Measurements from ENCODE around the gene THADA.

THADA gene

DNA sequence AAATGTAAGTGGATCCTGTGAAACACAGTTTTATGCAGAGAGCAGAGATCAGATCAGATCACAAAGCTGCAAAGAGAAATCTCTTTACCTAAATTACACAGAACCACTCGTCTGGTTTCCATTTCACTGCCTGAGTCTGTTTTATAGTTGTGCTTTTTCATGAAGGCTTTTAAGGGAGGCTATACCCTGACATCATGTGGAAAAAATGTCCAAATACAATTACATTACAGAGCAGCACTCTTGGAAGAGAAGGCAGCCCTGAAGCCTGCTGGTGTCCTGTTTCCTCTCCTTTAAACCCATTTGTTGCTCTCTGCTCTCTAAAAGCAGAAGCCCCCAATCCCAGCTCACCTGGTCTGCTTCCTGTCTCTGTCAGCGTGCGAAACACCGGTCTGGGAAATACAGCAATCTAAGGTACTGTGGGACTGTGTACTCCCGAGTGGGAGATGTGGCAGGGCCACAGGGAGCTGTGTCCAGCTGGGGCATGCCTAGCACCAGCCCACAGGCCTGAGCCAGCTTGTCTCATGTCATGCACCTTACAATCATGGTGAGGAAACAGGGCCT lies 344.6 kb downstream of the THADA start:
- ATAC-seq (replicated peaks), result no peak
- Mint-ChIP-seq H3K36me3 (ENCODE audit: insufficient read depth) (no peaks in the 10 kb centered on the region), H3K4me3 (no peak overlapping the region), H3K9me3 (no peaks in the 10 kb centered on the region), H3K27ac (no peak overlapping the region), H3K4me1 (ENCODE audit: low read depth in 2 of 2) (peaks cover 4% of the 10 kb centered on the region in 2 donors), H3K27me3 (no peaks in the 10 kb centered on the region)
- no peak for DNase-seq

DNA sequence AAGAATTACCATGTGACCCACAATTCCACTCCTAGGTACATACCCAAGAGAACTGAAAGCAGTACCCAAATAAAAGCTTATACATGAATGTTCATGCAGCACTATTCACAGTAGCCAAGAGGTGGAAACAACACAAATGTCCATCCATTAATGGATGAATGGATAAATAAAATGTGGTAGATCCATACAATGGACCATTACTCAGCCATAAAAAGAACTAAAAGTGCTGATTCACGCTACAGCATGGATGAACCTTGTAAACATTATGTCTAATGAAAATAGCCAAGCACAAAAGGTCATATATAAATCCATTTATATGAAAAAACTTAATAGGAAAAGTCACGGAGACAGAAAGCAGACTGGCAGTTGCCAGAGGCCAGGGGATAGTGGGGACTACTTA lies 345.8 kb downstream of the THADA start:
- H3K27ac Mint-ChIP-seq, result no peak overlapping the region
- H3K36me3 Mint-ChIP-seq (ENCODE audit: insufficient read depth), result peaks cover 4% of the 10 kb centered on the region
- ATAC-seq (replicated peaks), result no peak
- peaks cover 4% of the 10 kb centered on the region in 2 donors for H3K4me1 Mint-ChIP-seq (ENCODE audit: low read depth in 2 of 2)
- DNase-seq, result no peak
- no peaks in the 10 kb centered on the region for H3K9me3 Mint-ChIP-seq
- no peak overlapping the region for H3K4me3 Mint-ChIP-seq
- H3K27me3 Mint-ChIP-seq, result no peaks in the 10 kb centered on the region

DNA sequence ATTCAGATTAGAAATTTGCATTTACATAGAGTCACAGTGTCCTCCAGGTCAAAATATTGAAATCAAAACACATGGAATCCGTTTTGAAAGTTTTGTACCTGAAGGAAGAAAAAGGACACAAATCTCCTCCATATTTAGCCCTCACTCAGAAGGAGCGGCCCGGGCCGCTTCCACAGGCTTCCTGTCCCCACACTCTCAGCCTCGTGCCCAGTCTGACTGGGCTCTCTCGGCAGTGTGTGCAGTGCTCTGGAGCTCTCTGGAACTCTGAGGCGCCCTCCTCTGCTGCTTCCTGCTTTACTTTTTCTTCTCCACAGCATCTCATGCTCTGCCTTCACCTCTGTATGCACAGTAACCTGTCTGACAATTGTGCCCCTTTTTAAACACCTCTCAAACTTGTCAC lies 347.2 kb downstream of the THADA start:
- DNase-seq (no peak), ATAC-seq (replicated peaks) (no peak)
- Mint-ChIP-seq H3K9me3 (no peaks in the 10 kb centered on the region), H3K4me3 (no peak overlapping the region), H3K36me3 (ENCODE audit: insufficient read depth) (peaks cover 4% of the 10 kb centered on the region), H3K27me3 (no peaks in the 10 kb centered on the region), H3K4me1 (ENCODE audit: low read depth in 2 of 2) (peaks cover 4 to 7% of the 10 kb centered on the region in 2 donors), H3K27ac (peak overlapping the region; percentile 5 to 59)

DNA sequence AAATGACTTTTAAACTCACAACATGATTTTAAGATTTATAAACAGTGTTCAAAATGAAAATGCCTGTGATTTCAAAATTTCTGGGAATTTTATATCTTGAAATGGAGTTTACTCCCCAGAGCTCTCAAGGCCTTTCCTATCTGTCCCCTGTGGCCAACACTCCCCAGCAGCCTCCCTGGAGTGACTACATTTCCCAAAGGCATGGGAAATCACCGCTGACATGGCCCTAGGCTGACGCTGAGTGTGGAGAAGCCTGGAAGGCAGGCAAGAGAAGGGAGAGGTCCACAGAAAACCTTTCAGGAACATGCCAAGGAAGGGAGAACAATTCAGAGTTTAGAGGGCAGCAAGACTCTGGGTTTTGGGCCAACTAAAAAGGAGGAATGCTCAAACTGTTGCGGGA lies 349.2 kb downstream of the THADA start:
- H3K4me1 Mint-ChIP-seq (ENCODE audit: low read depth in 2 of 2), result peaks cover 6 to 7% of the 10 kb centered on the region in 2 donors
- DNase-seq (no peak), ATAC-seq (replicated peaks) (no peak)
- no peaks in the 10 kb centered on the region for H3K9me3 Mint-ChIP-seq
- H3K36me3 Mint-ChIP-seq (ENCODE audit: insufficient read depth), result peaks cover 7% of the 10 kb centered on the region
- no peak overlapping the region for H3K4me3 Mint-ChIP-seq
- H3K27ac Mint-ChIP-seq, result peak overlapping the region in 1 of 2 donors; percentile 74
- no peaks in the 10 kb centered on the region for H3K27me3 Mint-ChIP-seq

DNA sequence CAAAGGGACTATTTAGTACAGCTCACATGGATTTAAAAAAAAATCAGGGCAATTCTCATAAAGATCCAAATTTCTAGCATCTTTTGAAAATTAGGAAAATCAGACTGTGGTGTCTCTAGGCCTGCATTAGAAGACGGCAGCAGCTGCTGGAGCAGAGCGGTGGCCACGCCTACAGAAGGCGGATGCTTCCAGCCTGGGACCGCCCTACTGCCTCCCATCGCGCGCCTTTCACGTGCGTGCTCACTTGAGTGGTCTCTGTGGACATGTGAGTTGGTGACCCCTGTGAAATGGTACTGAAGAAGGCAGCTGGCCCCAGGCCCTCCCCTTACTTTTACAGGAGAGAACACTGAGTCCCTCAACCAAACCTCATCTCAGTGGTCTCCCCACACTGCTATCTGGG lies 354.3 kb downstream of the THADA start:
- Mint-ChIP-seq H3K27me3 (no peaks in the 10 kb centered on the region), H3K9me3 (no peaks in the 10 kb centered on the region), H3K27ac (peak overlapping the region in 1 of 2 donors; percentile 2), H3K4me1 (ENCODE audit: low read depth in 2 of 2) (peaks cover 12 to 16% of the 10 kb centered on the region in 2 donors), H3K4me3 (no peak overlapping the region), H3K36me3 (ENCODE audit: insufficient read depth) (peaks cover 7% of the 10 kb centered on the region)
- DNase-seq (no peak), ATAC-seq (replicated peaks) (no peak)

DNA sequence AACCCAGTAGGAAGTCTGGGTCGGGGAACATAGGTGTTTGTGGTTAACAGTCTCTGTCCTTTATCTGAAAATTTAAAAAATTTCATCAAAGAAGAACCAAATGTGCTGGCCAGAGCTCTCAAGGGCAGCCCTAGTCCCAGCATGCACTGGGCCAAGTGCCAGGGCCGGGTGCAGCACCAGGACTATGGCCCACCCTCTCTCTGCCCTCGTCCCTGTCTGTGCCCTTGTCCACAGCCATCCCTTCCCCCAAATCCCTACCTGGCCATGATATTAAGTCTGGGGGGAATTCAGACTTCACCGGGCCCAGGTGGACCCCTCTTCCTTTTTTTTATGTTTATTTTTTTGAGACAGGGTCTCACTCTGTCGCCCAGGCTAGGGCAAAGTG lies 355.1 kb downstream of the THADA start:
- no peak overlapping the region for H3K4me3 Mint-ChIP-seq
- H3K27ac Mint-ChIP-seq, result peak overlapping the region; percentile 14 to 44
- H3K27me3 Mint-ChIP-seq, result no peaks in the 10 kb centered on the region
- DNase-seq (no peak), ATAC-seq (replicated peaks) (no peak)
- H3K36me3 Mint-ChIP-seq (ENCODE audit: insufficient read depth), result peaks cover 3% of the 10 kb centered on the region
- no peaks in the 10 kb centered on the region for H3K9me3 Mint-ChIP-seq
- H3K4me1 Mint-ChIP-seq (ENCODE audit: low read depth in 2 of 2), result peaks cover 12 to 16% of the 10 kb centered on the region in 2 donors

DNA sequence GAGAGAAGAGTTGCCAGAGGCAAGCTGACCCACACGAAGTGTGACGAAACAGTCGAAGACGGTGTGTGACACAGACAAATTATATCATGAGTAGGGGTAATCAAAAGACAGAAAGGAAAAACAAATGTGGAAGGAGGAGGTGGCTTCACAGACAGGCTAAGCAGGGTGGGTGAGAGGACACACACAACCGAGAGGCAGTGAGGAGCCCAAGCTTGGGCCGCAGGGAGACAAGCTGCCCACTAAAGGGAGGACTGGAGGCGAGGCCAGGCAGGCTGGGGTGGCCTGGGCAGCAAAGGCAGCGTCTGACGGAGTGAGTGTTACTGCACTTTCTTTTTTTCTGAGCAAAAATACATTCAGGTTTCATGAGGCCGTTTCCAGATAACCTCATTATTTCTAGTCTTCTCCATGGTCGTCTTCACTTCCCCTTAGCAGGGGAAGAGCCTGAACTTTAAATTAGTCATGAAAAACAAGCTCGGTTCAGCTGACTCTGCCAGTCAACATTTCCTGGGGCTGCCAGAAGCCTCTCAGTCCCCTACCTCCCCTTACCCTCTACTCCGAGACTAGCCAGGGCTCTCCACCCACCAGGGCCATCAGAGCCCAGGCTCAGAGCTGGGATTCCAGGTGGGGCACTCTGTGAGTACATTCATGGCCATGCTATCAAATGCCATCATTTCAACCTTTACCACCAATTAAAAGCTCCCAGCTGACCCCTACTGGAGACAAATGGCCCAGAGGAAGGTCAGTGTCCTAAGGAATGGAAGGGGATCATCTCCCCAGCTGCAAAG lies 355.7 kb downstream of the THADA start:
- Mint-ChIP-seq H3K9me3 (no peaks in the 10 kb centered on the region), H3K27me3 (no peaks in the 10 kb centered on the region), H3K27ac (peak overlapping the region; percentile 14 to 44), H3K4me1 (ENCODE audit: low read depth in 2 of 2) (peaks cover 12 to 16% of the 10 kb centered on the region in 2 donors), H3K4me3 (no peak overlapping the region), H3K36me3 (ENCODE audit: insufficient read depth) (peaks cover 3% of the 10 kb centered on the region)
- DNase-seq (no peak), ATAC-seq (replicated peaks) (no peak)

DNA sequence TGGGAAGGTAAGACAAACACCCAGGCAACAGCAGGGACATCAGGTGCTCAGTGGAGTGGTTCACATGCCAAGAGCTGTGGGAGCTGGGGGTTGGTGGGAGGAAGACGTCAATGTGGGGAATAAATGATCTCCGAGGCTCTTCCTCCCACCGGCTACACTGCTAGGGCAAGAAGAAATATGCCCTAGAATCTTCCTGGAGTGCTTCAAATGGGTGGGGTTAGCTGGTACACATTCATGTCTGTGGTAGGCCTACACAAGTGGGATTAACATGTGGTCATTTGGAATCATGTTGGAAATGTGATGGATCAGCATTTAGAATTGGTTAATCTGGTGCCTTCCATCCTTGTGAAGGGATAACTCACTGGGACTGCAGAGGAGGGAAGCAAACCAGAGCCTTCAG lies 357.0 kb downstream of the THADA start:
- Mint-ChIP-seq H3K27ac (peak overlapping the region; percentile 26 to 42), H3K4me3 (no peak overlapping the region), H3K9me3 (no peaks in the 10 kb centered on the region), H3K4me1 (ENCODE audit: low read depth in 2 of 2) (peaks cover 12 to 13% of the 10 kb centered on the region in 2 donors), H3K36me3 (ENCODE audit: insufficient read depth) (peaks cover 3% of the 10 kb centered on the region), H3K27me3 (no peaks in the 10 kb centered on the region)
- ATAC-seq (replicated peaks) (no peak), DNase-seq (no peak)

DNA sequence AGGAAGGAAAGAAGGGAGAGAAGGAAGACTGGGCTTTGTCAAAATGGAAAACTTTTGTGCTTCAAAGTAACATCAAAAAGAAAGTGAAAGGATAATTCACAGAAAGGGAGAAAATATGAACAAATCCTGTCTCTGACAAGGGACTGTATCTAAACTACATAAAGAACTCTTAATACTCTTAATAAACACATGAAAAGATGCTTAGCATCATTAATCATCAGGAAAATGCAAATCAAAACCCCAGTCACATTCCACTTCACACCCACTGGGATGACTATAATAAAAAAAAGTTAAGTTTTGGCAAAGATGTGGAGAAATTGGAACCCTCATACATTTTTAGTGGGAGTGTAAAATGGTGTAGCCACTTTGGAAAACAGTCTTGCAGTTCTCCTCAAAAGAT lies 357.7 kb downstream of the THADA start:
- Mint-ChIP-seq H3K4me3 (no peak overlapping the region), H3K4me1 (ENCODE audit: low read depth in 2 of 2) (peaks cover 12 to 13% of the 10 kb centered on the region in 2 donors), H3K36me3 (ENCODE audit: insufficient read depth) (peaks cover 3% of the 10 kb centered on the region), H3K9me3 (no peaks in the 10 kb centered on the region), H3K27me3 (no peaks in the 10 kb centered on the region), H3K27ac (peak overlapping the region; percentile 26 to 42)
- DNase-seq, result no peak
- no peak for ATAC-seq (replicated peaks)

DNA sequence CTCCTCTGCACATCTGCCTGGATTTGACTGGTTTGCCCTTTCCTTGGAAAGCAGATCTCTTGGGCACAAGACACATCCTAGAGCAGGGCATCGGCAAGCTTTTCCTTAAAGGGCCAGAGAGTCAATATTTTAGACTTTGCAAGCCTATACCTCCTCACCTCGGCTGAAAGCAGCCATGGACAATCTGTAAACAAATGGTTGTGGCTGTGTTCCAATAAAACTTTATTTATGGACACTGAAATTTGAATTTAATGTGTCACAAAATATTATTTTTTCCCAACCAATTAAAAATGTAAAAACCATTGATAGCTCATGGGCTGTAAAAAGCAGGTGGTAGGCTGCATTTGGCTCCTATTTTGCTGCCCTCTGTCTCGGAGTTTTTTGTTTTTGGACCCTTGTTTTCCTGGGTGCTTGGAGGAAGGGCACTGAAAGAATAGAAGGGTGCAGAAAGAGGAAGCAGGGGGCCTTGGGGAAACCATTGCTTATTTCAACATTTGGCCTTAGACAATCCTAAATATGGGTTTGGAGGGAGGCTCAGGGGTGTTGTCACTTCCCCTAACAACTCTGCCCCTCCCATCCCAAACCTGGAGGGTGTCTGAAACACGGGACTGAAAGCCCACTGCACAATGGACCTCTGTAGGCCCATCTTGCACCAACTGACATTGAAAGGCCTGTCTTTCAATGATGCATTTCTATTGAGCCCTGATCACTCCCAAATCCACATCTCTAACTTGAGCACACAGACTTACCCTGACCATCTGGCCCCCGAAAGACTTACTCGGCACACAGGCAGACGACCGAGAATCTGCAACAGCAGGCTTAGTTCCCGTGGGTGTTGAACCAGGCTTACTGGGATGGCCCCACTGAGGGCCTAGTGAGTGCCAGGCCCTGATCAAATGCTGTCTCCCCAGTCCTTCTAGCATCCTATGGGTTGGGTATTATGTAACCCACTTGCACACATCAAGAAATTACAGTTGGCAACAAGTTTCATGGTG lies 362.3 kb downstream of the THADA start:
- Mint-ChIP-seq H3K4me3 (no peak overlapping the region), H3K27me3 (no peaks in the 10 kb centered on the region), H3K27ac (peak overlapping the region in 1 of 2 donors; percentile 67), H3K36me3 (ENCODE audit: insufficient read depth) (peaks cover 23% of the 10 kb centered on the region), H3K4me1 (ENCODE audit: low read depth in 2 of 2) (peaks cover 14 to 18% of the 10 kb centered on the region in 2 donors), H3K9me3 (no peaks in the 10 kb centered on the region)
- no peak for ATAC-seq (replicated peaks)
- no peak for DNase-seq

DNA sequence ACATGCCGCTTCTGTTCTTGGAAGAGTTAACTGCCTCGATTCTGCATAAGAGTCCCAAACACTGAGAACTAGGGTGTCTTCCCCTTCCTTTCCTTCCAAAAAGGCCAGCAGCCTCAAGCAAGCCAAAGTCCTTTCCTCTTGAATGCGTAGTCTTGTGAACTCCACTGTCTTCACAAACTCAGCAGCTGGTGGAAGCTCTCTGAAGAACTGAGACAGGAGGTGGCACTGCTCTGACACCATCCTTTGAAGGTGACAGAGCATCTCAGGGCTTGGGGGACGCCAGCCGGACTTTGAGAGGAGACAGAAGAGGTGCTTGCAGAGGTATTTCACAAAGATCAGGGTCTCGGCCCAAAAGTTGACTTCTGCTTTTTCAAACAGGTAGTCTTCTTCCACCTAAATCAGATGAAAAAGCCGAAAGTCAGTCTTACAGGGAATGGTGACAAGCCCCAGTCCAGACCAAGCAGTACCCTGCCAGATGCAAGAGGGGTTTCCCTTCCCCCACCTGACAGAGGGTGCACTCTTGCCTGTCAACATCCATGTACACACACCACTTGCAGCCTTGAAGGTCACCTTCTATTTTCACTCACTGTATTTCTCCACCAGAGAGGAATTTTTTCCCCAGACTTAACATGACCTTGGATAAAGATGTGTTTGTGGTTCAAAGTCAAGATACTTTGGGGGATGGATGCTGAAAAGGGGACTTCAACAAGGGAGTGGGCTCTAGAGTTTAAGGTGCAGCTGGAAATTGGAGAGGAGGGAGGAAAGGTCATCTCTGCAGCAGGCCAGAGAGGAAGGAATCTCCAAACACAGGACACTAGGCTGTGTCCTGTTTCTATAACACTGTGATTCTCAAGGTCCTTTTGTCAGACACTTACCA lies 364.6 kb downstream of the THADA start:
- ATAC-seq (replicated peaks) (no peak), DNase-seq (no peak)
- H3K36me3 Mint-ChIP-seq (ENCODE audit: insufficient read depth), result peaks cover 46% of the 10 kb centered on the region
- H3K4me1 Mint-ChIP-seq (ENCODE audit: low read depth in 2 of 2), result peaks cover 19 to 23% of the 10 kb centered on the region in 2 donors
- no peaks in the 10 kb centered on the region for H3K27me3 Mint-ChIP-seq
- H3K27ac Mint-ChIP-seq, result no peak overlapping the region
- H3K9me3 Mint-ChIP-seq, result no peaks in the 10 kb centered on the region
- H3K4me3 Mint-ChIP-seq, result no peak overlapping the region

DNA sequence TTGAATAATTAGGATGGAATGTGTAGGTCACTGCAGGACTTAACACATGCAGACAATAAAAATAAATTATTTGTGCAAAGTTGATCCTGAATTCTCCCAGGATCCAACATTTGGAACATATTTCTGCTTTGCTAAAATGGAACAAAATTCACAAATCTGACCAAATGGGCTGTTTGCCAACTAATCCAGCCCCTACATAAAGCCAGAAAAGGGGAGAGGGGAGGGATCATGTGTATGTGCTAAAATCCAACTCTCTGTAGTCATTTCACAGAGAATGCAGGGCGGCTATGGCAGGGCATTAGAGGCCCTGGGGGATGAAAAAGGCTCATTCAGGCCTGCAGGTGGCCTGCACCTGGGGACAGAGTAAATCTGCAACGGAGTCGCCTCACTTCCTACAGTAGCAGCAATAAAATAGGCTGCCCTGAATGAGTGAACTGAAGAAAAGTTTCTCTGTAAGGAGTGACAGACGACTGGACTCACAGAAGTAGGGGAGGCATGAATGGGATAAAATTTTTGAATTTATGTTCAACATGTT lies 365.4 kb downstream of the THADA start:
- Mint-ChIP-seq H3K27ac (peak overlapping the region in 1 of 2 donors; percentile 93), H3K4me3 (peak overlapping the region in 1 of 2 donors; percentile 12), H3K4me1 (ENCODE audit: low read depth in 2 of 2) (peaks cover 19 to 23% of the 10 kb centered on the region in 2 donors)

More for the DNA sequence above, 365.4 kb downstream of the THADA start:
- Mint-ChIP-seq H3K36me3 (ENCODE audit: insufficient read depth) (peaks cover 54% of the 10 kb centered on the region), H3K27me3 (no peaks in the 10 kb centered on the region), H3K9me3 (no peaks in the 10 kb centered on the region)
- DNase-seq (no peak), ATAC-seq (replicated peaks) (no peak)
